Transverse colon (tissue), 4 donors: Measurements from ENCODE around the gene MED6. TPM values are rescaled to one million over a fixed set of nuclear protein-coding genes. Genes with fewer than 3 reads are reported as not detected.
A peak's percentile ranks its signal among the peaks of the same experiment; 100 is the strongest.

ENCODE experiments used
- DNase-seq: peaks from one replicate; pipeline ENCODE4 v3.0.0-alpha.2; 2019
- H3K27ac ChIP-seq, 4 donors: fragments of 200-600 bp; sonication (generic); 2 replicates each; pipeline ENCODE4 v1.5.1; 2016 to 2018; ENCODE audit warnings: inconsistent platforms in 4 of 4
- H3K27me3 ChIP-seq: fragments of 200-600 bp; sonication (generic); 2 replicates; pipeline ENCODE4 v1.5.1; 2017; ENCODE audit warnings: inconsistent platforms
- H3K36me3 ChIP-seq, 4 donors: fragments of 200-600 bp; sonication (generic); 2 replicates each; pipeline ENCODE4 v1.5.1; 2017 to 2019; ENCODE audit warnings: inconsistent platforms in 4 of 4
- H3K4me1 ChIP-seq, 4 donors: fragments of 200-600 bp; sonication (generic); 2 replicates each; pipeline ENCODE4 v1.5.1; 2017 to 2020; ENCODE audit warnings: inconsistent platforms in 4 of 4
- H3K4me3 ChIP-seq, 4 donors: fragments of 200-600 bp; sonication (generic); 1 replicate in 1 of 4; 2 replicates in 3 of 4; pipeline versions ENCODE4 v1.5.1 to v1.6.1; 2017 to 2019; ENCODE audit warnings: inconsistent platforms in 4 of 4
- H3K9me3 ChIP-seq, 2 donors: fragments of 200-600 bp; sonication (generic); 2 replicates each; pipeline ENCODE4 v1.5.1; 2017 to 2019; ENCODE audit warnings: inconsistent platforms in 2 of 2
- EP300 ChIP-seq: sonication (generic); formaldehyde crosslinking; IDR thresholded peaks from one replicate; pipeline ENCODE4 v1.6.1; 2017; ENCODE audit warnings: antibody characterized with exemption, low read depth
- POLR2A ChIP-seq: fragments of 450-650 bp; IDR thresholded peaks from one replicate; pipeline ENCODE4 v1.6.1; 2016; ENCODE audit warnings: antibody characterized with exemption, mild to moderate bottlenecking, moderate library complexity
- POLR2AphosphoS5 ChIP-seq, 3 donors: sonication (generic); formaldehyde crosslinking; IDR thresholded peaks; one replicate each; pipeline ENCODE4 v1.6.1; 2016; ENCODE audit warnings: antibody characterized with exemption in 3 of 3
- WGBS, 2 donors: methylation state at CpG; one replicate each; pipeline ENCODE4 v1.1.5; 2018; ENCODE audit warnings: low coverage in 1 of 2; 5-methylcytosine and 5-hydroxymethylcytosine counted together
- in situ Hi-C, 4 donors: fragments of 200-750 bp; cut with MboI; loops; one replicate each; pipeline versions ENCODE4 v1.15.0 to v1.15.1; 2017; ENCODE audit warnings: low sequenced_read_pairs in 3 of 4, low pct_ligation_motif_present in 1 of 4, low pct_unique_long_range_greater_than_20kb in 1 of 4
- intact Hi-C: fragments of 100-400 bp; cut with DNase I; formaldehyde crosslinking; loops from one replicate; pipeline ENCODE4 v1.15.1; 2023; ENCODE audit warnings: low total_unique reads
- total RNA-seq, 4 donors: library from RNA; depleted of rRNA; stranded (reverse); fragments of >200 nt; gene quantifications; one replicate each; pipeline ENCODE4 v1.1.0, GENCODE V29; 2016
- TF ChIP-seq, protein P1 (sequence below), 5 experiments: fragments of 200-600 bp in 3 of 5; fragments of 450-650 bp in 2 of 5; sonication (generic) in 3 of 5; IDR thresholded peaks; 1 replicate in 2 of 5; 2 replicates in 3 of 5; pipeline ENCODE4 v1.5.1; 2016 to 2017; ENCODE audit warnings: antibody characterized with exemption in 5 of 5, inconsistent platforms in 3 of 5, mild to moderate bottlenecking in 2 of 5, moderate library complexity in 1 of 5

The MED6 gene, protein sequence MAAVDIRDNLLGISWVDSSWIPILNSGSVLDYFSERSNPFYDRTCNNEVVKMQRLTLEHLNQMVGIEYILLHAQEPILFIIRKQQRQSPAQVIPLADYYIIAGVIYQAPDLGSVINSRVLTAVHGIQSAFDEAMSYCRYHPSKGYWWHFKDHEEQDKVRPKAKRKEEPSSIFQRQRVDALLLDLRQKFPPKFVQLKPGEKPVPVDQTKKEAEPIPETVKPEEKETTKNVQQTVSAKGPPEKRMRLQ
- 10 to 100 TPM in 3 of 4 donors, 1 to 10 TPM in 1; 6.0 to 33.5 (median 23.7) TPM for total RNA-seq

DNA sequence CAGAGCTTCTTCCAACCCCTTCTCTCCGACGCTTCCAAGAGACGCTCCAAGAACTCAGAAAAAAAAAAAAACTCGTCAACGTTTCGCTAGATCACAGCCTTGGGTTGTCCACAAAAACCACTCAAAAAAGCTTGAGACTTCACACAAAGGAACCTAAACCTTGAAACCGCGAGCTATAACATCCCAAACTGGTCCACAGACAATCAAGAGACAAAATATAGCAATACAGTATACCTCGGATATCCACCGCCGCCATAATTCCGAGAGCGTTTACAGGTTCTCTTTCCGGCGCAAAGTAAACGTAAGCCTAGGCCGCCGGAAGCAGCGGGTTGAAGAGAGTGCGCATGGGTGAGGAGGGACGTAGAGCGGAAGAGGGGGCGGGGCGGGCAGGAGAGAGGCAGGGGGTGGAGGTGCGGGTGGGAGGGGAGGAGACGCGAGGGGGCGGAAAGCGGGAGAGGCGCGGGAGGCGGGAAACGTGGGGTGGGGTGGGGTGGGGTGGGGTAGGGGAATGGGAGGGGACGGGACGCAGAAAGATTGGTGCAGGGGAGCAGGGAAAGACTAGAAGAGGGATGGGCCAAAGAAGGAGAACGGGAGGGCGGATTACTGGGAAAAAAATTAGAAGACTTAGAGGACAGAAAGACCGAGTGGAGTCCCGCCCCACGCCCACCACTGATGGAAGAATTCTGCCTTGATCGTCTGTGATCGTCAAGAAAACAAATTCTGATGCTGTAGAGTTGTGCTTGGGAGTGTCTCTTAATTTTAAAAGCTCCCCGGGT is at the start of gene MED6:
Gene MED6 (minus strand): TSS at position 274 of the 776 bp plus-strand sequence. CDS start 18 bp downstream, at position 256.
- Histone ChIP-seq H3K4me1 (peaks cover 7 to 18% (median 11%) of the 10 kb centered on the region in 4 donors), H3K27ac (peak within 1 kb of the TSS; percentile 61 to 88 (median 82)), H3K9me3 (no peaks in the 10 kb centered on the region), H3K36me3 (peaks cover 0 to 11% (median 4%) of the 10 kb centered on the region in 4 donors), H3K4me3 (peak within 1 kb of the TSS; percentile 53 to 99 (median 92)), H3K27me3 (peaks cover 3% of the 10 kb centered on the region)
- TF ChIP-seq EP300 (no peak), POLR2AphosphoS5 (IDR thresholded peaks at IDR 0.05) (peak; percentile 42 to 69 (median 63)), POLR2A (peak; percentile 43)
- TF ChIP-seq, protein P1, sequence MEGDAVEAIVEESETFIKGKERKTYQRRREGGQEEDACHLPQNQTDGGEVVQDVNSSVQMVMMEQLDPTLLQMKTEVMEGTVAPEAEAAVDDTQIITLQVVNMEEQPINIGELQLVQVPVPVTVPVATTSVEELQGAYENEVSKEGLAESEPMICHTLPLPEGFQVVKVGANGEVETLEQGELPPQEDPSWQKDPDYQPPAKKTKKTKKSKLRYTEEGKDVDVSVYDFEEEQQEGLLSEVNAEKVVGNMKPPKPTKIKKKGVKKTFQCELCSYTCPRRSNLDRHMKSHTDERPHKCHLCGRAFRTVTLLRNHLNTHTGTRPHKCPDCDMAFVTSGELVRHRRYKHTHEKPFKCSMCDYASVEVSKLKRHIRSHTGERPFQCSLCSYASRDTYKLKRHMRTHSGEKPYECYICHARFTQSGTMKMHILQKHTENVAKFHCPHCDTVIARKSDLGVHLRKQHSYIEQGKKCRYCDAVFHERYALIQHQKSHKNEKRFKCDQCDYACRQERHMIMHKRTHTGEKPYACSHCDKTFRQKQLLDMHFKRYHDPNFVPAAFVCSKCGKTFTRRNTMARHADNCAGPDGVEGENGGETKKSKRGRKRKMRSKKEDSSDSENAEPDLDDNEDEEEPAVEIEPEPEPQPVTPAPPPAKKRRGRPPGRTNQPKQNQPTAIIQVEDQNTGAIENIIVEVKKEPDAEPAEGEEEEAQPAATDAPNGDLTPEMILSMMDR (IDR thresholded peaks at IDR 0.05): no peak
- in situ Hi-C loops (loop anchor here in 2 of 4 donors (25.0 kb wide), 1 partner anchor 212 kb away; the partner anchor contains the start of gene MAP3K9 (in 2 of the 2)), intact Hi-C loops (no loop called here)
- WGBS, 2 donors: 0 to 1% methylated on average over 15 to 38 of the region's 43 CpGs
- peak; percentile 96 for DNase-seq

DNA sequence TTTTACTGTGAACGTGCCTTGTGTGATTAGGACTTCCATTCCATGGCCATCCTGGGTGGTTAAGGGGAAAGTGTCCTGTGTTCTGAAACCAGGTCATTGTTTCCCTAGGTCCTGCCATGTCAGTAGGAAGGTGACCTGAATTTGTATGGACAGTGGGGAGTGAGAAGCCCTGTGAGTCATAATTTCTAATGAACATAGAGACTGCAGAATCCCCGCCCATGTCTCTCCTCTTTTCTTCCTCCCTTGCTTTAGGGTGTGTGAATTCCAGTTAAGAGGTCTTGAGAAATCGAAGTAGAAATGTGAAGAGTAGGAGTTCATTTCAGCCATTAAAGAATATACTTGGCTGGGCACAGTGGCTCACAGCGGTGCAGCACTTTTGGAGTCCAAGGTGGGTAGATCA is 49.3 kb upstream of the MED6 start:
- Histone ChIP-seq H3K9me3 (no peaks in the 10 kb centered on the region), H3K27ac (no peak overlapping the region), H3K36me3 (no peaks in the 10 kb centered on the region), H3K4me3 (no peak overlapping the region), H3K4me1 (no peaks in the 10 kb centered on the region), H3K27me3 (no peaks in the 10 kb centered on the region)
- DNase-seq: no peak
- intact Hi-C loops: no loop called here
- TF ChIP-seq POLR2A: no peak
- TF ChIP-seq POLR2AphosphoS5 (IDR thresholded peaks at IDR 0.05): no peak
- no peak for TF ChIP-seq EP300
- TF ChIP-seq, protein P1 (IDR thresholded peaks at IDR 0.05): no peak
- WGBS, 2 donors: 83 to 92% methylated on average over 1 to 4 of the region's 4 CpGs
- in situ Hi-C loops: no loop called here

DNA sequence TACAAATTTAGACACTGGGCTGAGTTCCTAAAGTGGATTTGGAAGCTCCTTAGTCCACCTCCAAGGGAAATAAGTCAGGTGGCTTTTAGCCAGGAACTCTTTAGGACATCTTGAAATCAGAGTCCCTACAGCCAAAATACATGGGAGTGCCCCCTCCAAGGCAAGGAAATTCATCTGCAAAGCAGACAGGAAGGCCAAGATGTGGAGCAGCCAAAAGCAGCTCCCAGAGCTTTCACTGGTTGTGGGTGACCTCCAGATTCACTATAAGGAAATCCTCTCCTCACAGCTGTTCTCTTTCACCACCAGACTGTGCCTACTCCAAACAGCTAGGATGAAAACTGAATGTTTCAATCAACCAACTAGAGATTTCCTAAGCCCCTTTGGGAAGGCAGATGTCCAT is 47.9 kb upstream of the MED6 start:
- intact Hi-C loops: no loop called here
- in situ Hi-C loops: no loop called here

DNA sequence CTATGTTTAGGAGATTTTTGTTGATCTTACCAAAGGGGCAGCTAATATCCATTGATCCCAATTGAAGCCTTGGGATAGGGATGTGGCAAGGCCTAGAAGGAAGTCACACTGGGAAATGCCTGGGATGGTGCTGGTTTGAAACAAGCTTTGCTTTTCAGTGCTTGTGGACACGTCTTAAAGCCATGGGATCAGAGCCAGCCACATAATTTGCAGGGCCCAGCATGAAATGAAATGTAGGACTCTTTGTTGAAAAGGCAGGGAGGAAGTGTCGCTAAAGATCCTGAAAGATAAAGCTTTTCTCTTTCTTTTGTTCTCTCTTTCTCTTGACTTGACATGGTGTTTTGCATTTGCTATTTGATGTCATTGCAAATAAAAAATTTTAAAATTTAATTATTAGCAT is 46.2 kb upstream of the MED6 start:
- no peak for TF ChIP-seq EP300
- TF ChIP-seq, protein P1 (IDR thresholded peaks at IDR 0.05): no peak
- TF ChIP-seq POLR2A: no peak
- TF ChIP-seq POLR2AphosphoS5 (IDR thresholded peaks at IDR 0.05): no peak
- no peak for DNase-seq
- Histone ChIP-seq H3K36me3 (no peaks in the 10 kb centered on the region), H3K4me1 (peaks cover 0 to 8% (median 7%) of the 10 kb centered on the region in 4 donors), H3K4me3 (no peak overlapping the region), H3K27me3 (peaks cover 16% of the 10 kb centered on the region), H3K9me3 (no peaks in the 10 kb centered on the region), H3K27ac (no peak overlapping the region)
- WGBS, 2 donors: 68 to 100% methylated on average over 1 to 2 of the region's 2 CpGs
- intact Hi-C loops: no loop called here
- in situ Hi-C loops: no loop called here

More for the DNA sequence above, 47.9 kb upstream of the MED6 start:
- H3K4me1 ChIP-seq: no peaks in the 10 kb centered on the region
- H3K27me3 ChIP-seq: peaks cover 2% of the 10 kb centered on the region
- DNase-seq: no peak
- no peaks in the 10 kb centered on the region for H3K36me3 ChIP-seq
- H3K9me3 ChIP-seq: no peaks in the 10 kb centered on the region
- H3K27ac ChIP-seq: no peak overlapping the region
- no peak overlapping the region for H3K4me3 ChIP-seq
- TF ChIP-seq, protein P1 (IDR thresholded peaks at IDR 0.05): no peak
- TF ChIP-seq POLR2A (no peak), EP300 (no peak), POLR2AphosphoS5 (IDR thresholded peaks at IDR 0.05) (no peak)
